Omental fat pad (tissue), 4 donors: ENCODE results near the gene KRTAP4-4. TPM values are rescaled to one million over a fixed set of nuclear protein-coding genes. Genes with fewer than 3 reads are reported as not detected.

Source experiments
- ATAC-seq: fragments of 150-250 bp; one replicate; pipeline ENCODE4 v1.9.1; 2016; ENCODE audit warnings: mild to moderate bottlenecking, moderate library complexity; ENCODE audit not compliant: low FRiP score
- DNase-seq: peaks from one replicate; pipeline ENCODE4 v3.0.0-alpha.2; 2019; ENCODE audit warnings: low spot score
- CTCF ChIP-seq, 3 donors: fragments of 450-650 bp; IDR thresholded peaks; one replicate each; pipeline ENCODE4 v1.5.1; 2016 to 2017; ENCODE audit warnings: antibody characterized with exemption in 3 of 3, mild to moderate bottlenecking in 3 of 3, moderate library complexity in 2 of 3
- total RNA-seq, 4 donors: library from RNA; depleted of rRNA; stranded (reverse); fragments of >200 nt; gene quantifications; one replicate each; pipeline ENCODE4 v1.1.0, GENCODE V29; 2016

The KRTAP4-4 gene
- total RNA-seq, 4 donors from 2014 or later: not detected

DNA sequence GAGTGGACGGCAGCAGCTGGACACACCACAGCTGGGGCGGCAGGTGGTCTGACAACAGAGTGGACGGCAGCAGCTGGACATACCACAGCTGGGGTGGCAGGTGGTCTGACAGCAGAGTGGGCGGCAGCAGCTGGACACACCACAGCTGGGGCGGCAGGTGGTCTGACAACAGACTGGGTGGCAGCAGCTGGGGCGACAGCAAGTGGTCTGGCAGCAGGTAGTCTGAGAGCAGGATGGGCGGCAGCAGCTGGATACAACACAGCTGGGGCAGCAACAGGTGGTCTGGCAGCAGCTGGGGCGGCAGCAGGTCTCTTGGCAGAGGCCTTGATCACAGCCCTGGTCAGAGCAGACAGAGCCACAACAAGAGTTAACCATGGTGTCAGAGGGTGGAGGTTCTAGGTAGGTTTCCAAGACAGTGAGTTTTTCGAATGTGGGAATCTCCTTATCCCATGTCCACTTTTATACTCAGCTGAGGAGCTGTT, 24.0 kb upstream of the KRTAP4-4 start, which contains the start of gene KRTAP4-1:
TSS of gene KRTAP4-1 (minus strand) at position 432 of the 482 bp plus-strand sequence. CDS start at position 375, 57 bp downstream.
- ATAC-seq: no peak
- TF ChIP-seq CTCF (IDR thresholded peaks at IDR 0.05): no peak

DNA sequence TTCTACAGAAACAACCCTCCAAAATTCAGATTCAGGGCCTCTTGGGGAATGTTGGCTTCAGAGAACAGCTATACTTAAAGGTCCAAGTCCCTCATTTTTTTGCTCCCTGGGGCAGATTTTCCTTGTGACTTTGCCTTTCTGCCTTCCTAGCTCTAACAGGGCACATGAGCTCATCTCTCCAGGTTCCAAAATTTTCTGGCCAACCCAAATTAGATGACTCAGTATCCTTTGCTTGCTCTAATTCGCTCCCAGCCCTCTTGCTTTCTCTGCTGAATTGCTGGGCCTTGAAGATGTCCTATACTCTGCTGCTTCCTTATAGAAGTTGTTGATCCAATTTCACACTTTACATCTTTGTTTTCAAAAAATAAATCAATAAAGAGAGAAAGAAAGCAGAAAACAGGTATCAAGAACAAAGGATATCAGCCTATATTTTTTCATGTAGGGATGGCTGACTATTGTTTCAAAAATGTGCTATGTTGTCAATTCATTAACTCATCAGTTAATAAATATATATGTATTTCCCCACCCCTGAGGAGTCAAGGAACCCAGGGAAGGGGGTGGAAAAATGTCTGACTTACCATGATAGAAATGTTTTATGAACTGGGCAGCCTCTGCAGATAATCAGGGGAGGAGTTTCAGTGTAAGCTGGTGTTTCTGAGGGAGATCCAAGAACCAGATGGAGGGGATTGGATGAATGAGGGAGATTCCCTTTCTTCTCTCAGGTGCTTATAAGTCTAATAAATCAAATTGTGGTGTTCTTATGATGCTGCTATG, 18.5 kb upstream of the KRTAP4-4 start:
- no peak for ATAC-seq
- DNase-seq: no peak
- no peak for TF ChIP-seq CTCF (IDR thresholded peaks at IDR 0.05)

More for the DNA sequence above, 24.0 kb upstream of the KRTAP4-4 start, which contains the start of gene KRTAP4-1:
- DNase-seq: no peak

DNA sequence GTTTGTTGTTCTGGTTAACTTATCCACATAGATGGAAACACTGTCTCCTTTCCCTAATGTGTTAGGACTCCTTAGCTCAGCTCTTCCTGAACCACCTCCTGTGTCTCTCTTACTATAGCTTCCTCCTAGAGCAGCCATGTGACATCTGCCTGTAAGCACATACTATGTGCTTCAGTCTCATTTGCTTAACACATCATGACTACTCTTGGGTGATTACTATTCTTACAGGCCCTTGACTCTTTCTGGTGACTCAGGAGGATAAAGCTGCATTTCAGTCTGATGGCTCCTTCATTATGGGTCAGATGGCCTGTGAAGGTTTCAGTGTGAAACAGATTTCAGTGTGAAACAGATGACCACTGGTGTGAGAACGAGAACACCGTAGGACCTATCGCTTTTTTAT, 17.8 kb upstream of the KRTAP4-4 start:
- TF ChIP-seq CTCF (IDR thresholded peaks at IDR 0.05): no peak
- ATAC-seq: no peak
- DNase-seq: no peak

- no peak for TF ChIP-seq CTCF (IDR thresholded peaks at IDR 0.05)
- DNase-seq: no peak
- no peak for ATAC-seq
Observed at GRCh38 chr17:41177727-41178271, 17.3 kb upstream of the KRTAP4-4 start, which contains the start of gene KRTAP4-2. Gene KRTAP4-2, minus strand, starts transcription at chr17:41178221. Its CDS starts 57 bp downstream, at chr17:41178164.

GRCh38 chr17:41176744-41177387, 16.3 kb upstream of the KRTAP4-4 start:
- no peak for TF ChIP-seq CTCF (IDR thresholded peaks at IDR 0.05)
- DNase-seq (no peak), ATAC-seq (no peak)

DNA sequence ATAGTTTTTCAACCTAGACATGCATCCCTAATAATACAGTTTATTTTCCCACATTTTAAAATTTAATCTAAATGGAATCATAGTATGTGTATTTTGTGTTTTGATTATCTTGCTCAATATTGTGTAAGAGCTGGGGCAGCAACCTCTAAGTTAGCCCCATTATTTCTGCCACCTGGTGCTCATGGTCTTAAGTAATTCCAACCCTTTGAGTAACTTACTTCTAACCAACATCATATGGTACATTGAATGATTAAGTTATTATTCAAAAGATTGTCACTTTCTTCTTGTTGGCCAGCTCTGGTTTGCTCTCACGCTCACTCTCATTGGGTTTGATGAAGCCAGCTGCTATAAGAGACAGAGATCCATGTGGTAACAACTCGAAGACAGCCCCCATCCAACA, 11.3 kb upstream of the KRTAP4-4 start:
- DNase-seq (no peak), ATAC-seq (no peak)
- TF ChIP-seq CTCF (IDR thresholded peaks at IDR 0.05): no peak
